ENCODE measurements around the gene FRAS1.

FRAS1 gene

GRCh38 chr4:78020677-78021076 lies 36.4 kb upstream of the FRAS1 start:
- Histone ChIP-seq H3K27me3 (no peaks in the 10 kb centered on the region), H3K4me3 (ENCODE audit: low read depth, low read length) (no peak overlapping the region), H3K36me3 (no peaks in the 10 kb centered on the region), H3K4me1 (peaks cover 6% of the 10 kb centered on the region; the same call in 1 of the 2 replicates), H3K9me3 (no peaks in the 10 kb centered on the region)
- TF ChIP-seq, protein P1, sequence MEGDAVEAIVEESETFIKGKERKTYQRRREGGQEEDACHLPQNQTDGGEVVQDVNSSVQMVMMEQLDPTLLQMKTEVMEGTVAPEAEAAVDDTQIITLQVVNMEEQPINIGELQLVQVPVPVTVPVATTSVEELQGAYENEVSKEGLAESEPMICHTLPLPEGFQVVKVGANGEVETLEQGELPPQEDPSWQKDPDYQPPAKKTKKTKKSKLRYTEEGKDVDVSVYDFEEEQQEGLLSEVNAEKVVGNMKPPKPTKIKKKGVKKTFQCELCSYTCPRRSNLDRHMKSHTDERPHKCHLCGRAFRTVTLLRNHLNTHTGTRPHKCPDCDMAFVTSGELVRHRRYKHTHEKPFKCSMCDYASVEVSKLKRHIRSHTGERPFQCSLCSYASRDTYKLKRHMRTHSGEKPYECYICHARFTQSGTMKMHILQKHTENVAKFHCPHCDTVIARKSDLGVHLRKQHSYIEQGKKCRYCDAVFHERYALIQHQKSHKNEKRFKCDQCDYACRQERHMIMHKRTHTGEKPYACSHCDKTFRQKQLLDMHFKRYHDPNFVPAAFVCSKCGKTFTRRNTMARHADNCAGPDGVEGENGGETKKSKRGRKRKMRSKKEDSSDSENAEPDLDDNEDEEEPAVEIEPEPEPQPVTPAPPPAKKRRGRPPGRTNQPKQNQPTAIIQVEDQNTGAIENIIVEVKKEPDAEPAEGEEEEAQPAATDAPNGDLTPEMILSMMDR (IDR thresholded peaks at IDR 0.05; ENCODE audit: low read depth, low read length) = no peak
- no peak for DNase-seq

GRCh38 chr4:78022517-78022916 lies 34.6 kb upstream of the FRAS1 start:
- DNase-seq = no peak
- TF ChIP-seq, protein P1 (IDR thresholded peaks at IDR 0.05; ENCODE audit: low read depth, low read length) = peak; percentile 26
- Histone ChIP-seq H3K4me3 (ENCODE audit: low read depth, low read length) (no peak overlapping the region), H3K9me3 (no peaks in the 10 kb centered on the region), H3K27me3 (no peaks in the 10 kb centered on the region), H3K36me3 (no peaks in the 10 kb centered on the region), H3K4me1 (peaks cover 6% of the 10 kb centered on the region; the same call in 1 of the 2 replicates)

DNA sequence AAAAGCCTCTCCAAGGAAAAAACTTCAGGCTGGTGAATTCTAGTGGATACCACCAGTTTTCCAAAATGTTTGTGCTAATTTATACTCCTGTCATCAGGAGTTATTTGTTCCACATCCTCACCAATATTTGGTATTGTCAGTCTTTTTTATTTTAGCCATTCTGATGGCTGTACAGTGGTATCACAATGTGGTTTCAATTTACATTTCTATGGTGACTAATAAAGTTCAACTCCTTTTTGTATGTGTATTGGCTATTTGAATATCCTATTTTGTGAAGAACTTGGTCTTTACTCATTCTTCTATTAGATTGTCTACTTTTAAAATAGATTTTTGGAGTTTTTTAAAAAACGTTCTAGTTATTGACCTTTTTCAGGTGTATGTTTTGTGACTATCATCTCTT lies 33.0 kb upstream of the FRAS1 start:
- Histone ChIP-seq H3K27me3 (no peaks in the 10 kb centered on the region), H3K4me3 (ENCODE audit: low read depth, low read length) (no peak overlapping the region), H3K9me3 (no peaks in the 10 kb centered on the region), H3K4me1 (peaks cover 6% of the 10 kb centered on the region; the same call in 1 of the 2 replicates), H3K36me3 (no peaks in the 10 kb centered on the region)
- TF ChIP-seq, protein P1 (IDR thresholded peaks at IDR 0.05; ENCODE audit: low read depth, low read length) = no peak
- DNase-seq = no peak

- DNase-seq = no peak
- Histone ChIP-seq H3K27me3 (no peaks in the 10 kb centered on the region), H3K9me3 (no peaks in the 10 kb centered on the region), H3K4me3 (ENCODE audit: low read depth, low read length) (no peak overlapping the region), H3K4me1 (peaks cover 6% of the 10 kb centered on the region; the same call in 1 of the 2 replicates), H3K36me3 (no peaks in the 10 kb centered on the region)
- TF ChIP-seq, protein P1 (IDR thresholded peaks at IDR 0.05; ENCODE audit: low read depth, low read length) = no peak
Measured at GRCh38 chr4:78024576-78025091, 32.5 kb upstream of the FRAS1 start.

DNA sequence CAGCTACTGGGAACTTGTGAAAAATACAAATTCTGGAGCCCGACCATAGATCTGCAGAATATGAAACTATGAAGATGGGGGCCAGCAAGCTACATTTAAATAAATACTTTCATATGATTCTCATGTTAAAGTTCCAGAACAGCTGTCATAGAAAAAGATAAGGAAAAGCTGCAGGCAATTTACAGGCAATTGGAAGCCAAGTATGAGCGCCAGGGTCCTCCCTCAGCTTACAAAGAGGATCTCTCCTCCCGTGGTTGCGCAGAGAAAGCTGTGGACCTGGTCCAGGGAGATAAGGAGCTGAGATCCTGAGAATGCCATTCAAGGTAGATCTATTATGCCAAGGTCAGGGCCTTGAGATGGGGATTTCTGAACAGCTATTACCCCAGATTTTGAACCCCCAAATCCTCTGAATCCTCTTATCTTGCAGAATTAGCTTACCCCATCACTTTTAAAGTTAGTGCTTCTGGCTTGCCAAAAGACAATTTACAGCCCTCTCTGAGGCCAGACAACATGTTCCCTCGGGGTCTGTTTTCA lies 25.6 kb upstream of the FRAS1 start:
- Histone ChIP-seq H3K9me3 (no peaks in the 10 kb centered on the region), H3K4me1 (peaks cover 10% of the 10 kb centered on the region), H3K27me3 (no peaks in the 10 kb centered on the region), H3K36me3 (no peaks in the 10 kb centered on the region), H3K4me3 (ENCODE audit: low read depth, low read length) (peak overlapping the region; percentile 25; the same call in 1 of the 2 replicates)
- TF ChIP-seq, protein P1 (IDR thresholded peaks at IDR 0.05; ENCODE audit: low read depth, low read length) = no peak
- DNase-seq = peak; percentile 71

DNA sequence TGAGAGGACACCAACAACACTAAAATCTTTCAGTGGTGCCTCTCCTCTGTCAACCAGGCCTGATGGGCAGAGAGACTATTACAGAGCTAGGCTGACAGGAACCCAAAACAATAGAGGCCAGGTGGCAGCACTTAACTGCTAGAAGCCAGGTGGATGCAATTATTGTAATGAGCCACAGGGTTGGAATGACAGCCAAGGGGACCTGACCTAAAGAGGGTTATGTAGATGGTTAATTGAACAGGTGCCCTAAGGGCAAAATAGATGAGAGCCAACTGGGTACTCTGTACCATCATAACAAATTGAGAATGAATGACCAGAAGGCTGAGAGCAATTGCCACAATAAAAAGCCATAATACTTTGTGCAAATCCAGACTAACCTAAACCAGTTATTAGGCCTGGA lies 24.7 kb upstream of the FRAS1 start:
- H3K27me3 ChIP-seq = no peaks in the 10 kb centered on the region
- DNase-seq = peak; percentile 80

More for the DNA sequence above, 24.7 kb upstream of the FRAS1 start:
- TF ChIP-seq, protein P1 (IDR thresholded peaks at IDR 0.05; ENCODE audit: low read depth, low read length) = no peak
- Histone ChIP-seq H3K9me3 (no peaks in the 10 kb centered on the region), H3K36me3 (no peaks in the 10 kb centered on the region), H3K4me1 (peaks cover 10% of the 10 kb centered on the region), H3K4me3 (ENCODE audit: low read depth, low read length) (no peak overlapping the region; the same call in 1 of the 2 replicates)

Measured in BE2C (cell line).